ENCODE data around the gene PHTF2. TPM values are rescaled to one million over a fixed set of nuclear protein-coding genes. Genes with fewer than 3 reads are reported as not detected.

Gene PHTF2
- total RNA-seq, 1 experiment from 2014 or later = 26.7 TPM

DNA sequence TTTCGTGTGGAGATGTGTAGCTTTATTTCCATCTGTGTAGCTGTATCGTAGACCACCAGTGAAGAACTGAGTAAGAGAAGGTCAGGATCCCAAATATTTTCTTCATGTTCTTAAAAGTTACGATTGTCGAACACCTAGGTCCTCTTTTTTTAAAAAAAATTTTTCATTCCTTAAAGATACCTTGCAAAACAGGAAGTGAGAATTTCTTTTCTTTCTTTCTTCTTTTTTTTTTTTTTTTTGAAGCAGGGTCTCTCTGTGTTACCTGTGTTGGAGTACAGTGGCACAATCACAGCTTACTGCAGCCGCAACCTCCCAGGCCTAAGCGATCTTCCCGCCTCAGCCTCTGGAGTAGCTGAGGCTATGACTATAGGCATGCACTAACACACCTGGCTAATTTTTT, 60.8 kb downstream of the PHTF2 start:
- BruUV-seq (replicated peaks) = no TSS peak
- no peak overlapping the region for H3K4me3 ChIP-seq (replicated peaks in 1 of 2; ENCODE audit: low read depth in 1 of 2, low read length in 2 of 2)
- H2AFZ ChIP-seq (ENCODE audit: low read depth, low read length, poor library complexity, severe bottlenecking) = no peak overlapping the region
- no peak overlapping the region for H3K27ac ChIP-seq (ENCODE audit: low read depth, low read length)
- H3K9me2 ChIP-seq (ENCODE audit: insufficient read depth) = no peaks in the 10 kb centered on the region
- ChIA-PET RAD21 (ENCODE audit: low non-redundant PET in 1 of 2, low total read pairs in 2 of 2, uncharacterized antibody in 2 of 2, unreplicated experiment in 2 of 2) (interaction anchor here in 1 of 2 experiments (0.7 kb wide), 1 partner anchor 19 kb away, joined by 3 read pairs; no protein-coding TSS in a partner anchor), CTCF (no interaction called here), POLR2A (no interaction called here)
- TF ChIP-seq, protein P1, sequence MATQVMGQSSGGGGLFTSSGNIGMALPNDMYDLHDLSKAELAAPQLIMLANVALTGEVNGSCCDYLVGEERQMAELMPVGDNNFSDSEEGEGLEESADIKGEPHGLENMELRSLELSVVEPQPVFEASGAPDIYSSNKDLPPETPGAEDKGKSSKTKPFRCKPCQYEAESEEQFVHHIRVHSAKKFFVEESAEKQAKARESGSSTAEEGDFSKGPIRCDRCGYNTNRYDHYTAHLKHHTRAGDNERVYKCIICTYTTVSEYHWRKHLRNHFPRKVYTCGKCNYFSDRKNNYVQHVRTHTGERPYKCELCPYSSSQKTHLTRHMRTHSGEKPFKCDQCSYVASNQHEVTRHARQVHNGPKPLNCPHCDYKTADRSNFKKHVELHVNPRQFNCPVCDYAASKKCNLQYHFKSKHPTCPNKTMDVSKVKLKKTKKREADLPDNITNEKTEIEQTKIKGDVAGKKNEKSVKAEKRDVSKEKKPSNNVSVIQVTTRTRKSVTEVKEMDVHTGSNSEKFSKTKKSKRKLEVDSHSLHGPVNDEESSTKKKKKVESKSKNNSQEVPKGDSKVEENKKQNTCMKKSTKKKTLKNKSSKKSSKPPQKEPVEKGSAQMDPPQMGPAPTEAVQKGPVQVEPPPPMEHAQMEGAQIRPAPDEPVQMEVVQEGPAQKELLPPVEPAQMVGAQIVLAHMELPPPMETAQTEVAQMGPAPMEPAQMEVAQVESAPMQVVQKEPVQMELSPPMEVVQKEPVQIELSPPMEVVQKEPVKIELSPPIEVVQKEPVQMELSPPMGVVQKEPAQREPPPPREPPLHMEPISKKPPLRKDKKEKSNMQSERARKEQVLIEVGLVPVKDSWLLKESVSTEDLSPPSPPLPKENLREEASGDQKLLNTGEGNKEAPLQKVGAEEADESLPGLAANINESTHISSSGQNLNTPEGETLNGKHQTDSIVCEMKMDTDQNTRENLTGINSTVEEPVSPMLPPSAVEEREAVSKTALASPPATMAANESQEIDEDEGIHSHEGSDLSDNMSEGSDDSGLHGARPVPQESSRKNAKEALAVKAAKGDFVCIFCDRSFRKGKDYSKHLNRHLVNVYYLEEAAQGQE (IDR thresholded peaks at IDR 0.05; ENCODE audit: low read depth) = no peak
- no peak for TF ChIP-seq POLR2A (IDR thresholded peaks at IDR 0.05; ENCODE audit: borderline replicate concordance, extremely low read depth, insufficient read depth, insufficient read length)
- TF ChIP-seq CEBPB (IDR thresholded peaks at IDR 0.05; ENCODE audit: low read depth) = no peak
- no peak for TF ChIP-seq RAD21 (IDR thresholded peaks at IDR 0.05; ENCODE audit: low read depth)
- TF ChIP-seq YY1 (IDR thresholded peaks at IDR 0.05; ENCODE audit: extremely low read depth, insufficient replicate concordance, low read depth, low read length) = no peak
- TF ChIP-seq, protein P2, sequence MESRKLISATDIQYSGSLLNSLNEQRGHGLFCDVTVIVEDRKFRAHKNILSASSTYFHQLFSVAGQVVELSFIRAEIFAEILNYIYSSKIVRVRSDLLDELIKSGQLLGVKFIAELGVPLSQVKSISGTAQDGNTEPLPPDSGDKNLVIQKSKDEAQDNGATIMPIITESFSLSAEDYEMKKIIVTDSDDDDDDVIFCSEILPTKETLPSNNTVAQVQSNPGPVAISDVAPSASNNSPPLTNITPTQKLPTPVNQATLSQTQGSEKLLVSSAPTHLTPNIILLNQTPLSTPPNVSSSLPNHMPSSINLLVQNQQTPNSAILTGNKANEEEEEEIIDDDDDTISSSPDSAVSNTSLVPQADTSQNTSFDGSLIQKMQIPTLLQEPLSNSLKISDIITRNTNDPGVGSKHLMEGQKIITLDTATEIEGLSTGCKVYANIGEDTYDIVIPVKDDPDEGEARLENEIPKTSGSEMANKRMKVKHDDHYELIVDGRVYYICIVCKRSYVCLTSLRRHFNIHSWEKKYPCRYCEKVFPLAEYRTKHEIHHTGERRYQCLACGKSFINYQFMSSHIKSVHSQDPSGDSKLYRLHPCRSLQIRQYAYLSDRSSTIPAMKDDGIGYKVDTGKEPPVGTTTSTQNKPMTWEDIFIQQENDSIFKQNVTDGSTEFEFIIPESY (IDR thresholded peaks at IDR 0.05; ENCODE audit: extremely low read depth, insufficient replicate concordance, low read length) = no peak
- TF ChIP-seq EZH2 (IDR thresholded peaks at IDR 0.05) = no peak
- TF ChIP-seq, protein P3, sequence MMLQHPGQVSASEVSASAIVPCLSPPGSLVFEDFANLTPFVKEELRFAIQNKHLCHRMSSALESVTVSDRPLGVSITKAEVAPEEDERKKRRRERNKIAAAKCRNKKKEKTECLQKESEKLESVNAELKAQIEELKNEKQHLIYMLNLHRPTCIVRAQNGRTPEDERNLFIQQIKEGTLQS (IDR thresholded peaks at IDR 0.05) = no peak
- no peak for TF ChIP-seq SRF (IDR thresholded peaks at IDR 0.05; ENCODE audit: low read depth)
- TF ChIP-seq EGR1 (IDR thresholded peaks at IDR 0.05; ENCODE audit: low read depth) = no peak
- no peak for TF ChIP-seq FOSL1 (IDR thresholded peaks at IDR 0.05; ENCODE audit: low read depth)
- TF ChIP-seq ZNF274 (IDR thresholded peaks at IDR 0.05; ENCODE audit: low read depth, low read length) = no peak
- TF ChIP-seq TCF7L2 (IDR thresholded peaks at IDR 0.05; ENCODE audit: borderline replicate concordance, extremely low read depth, insufficient read depth, insufficient read length) = no peak
- no peak for TF ChIP-seq SIN3A (IDR thresholded peaks at IDR 0.05; ENCODE audit: low read depth)
- no peak for TF ChIP-seq SP1 (IDR thresholded peaks at IDR 0.05; ENCODE audit: low read depth)
- DNase-seq (ENCODE audit: low read depth, low spot score) (no peak), ATAC-seq (no peak)
- no peak overlapping the region for H3K4me2 ChIP-seq (ENCODE audit: low read length)
- intact Hi-C loops (cut with micrococcal nuclease) = no loop called here
- no peaks in the 10 kb centered on the region for H3K79me2 ChIP-seq (ENCODE audit: insufficient read depth, low read length)
- H3K27me3 ChIP-seq (ENCODE audit: insufficient read depth, low read length) = no peaks in the 10 kb centered on the region
- H3K36me3 ChIP-seq (ENCODE audit: control insufficient read depth in 1 of 2, insufficient read depth in 2 of 2, low read length in 2 of 2) = no peaks in the 10 kb centered on the region
- H3K9ac ChIP-seq (ENCODE audit: low read length) = no peak overlapping the region
- H3K4me1 ChIP-seq (ENCODE audit: control insufficient read depth in 1 of 2, insufficient read depth in 2 of 2, low read length in 2 of 2) = no peaks in the 10 kb centered on the region
- no peaks in the 10 kb centered on the region for H4K20me1 ChIP-seq (ENCODE audit: insufficient read depth)
- H3K9me3 ChIP-seq (ENCODE audit: control insufficient read depth in 1 of 2, insufficient read depth in 1 of 2, low read depth in 1 of 2, low read length in 2 of 2) = no peaks in the 10 kb centered on the region

Measured in HCT116 (cell line).